GM12892 (cell line): ENCODE results near the gene PYHIN1.

ENCODE experiments used
- DNase-seq: peaks from one replicate; pipeline ENCODE4 v3.0.0; 2011; ENCODE audit not compliant: insufficient read length
- FAIRE-seq: peaks from 2 replicates; lab custom pipeline; 2011; peaks lifted over from hg19 to GRCh38; lab: Jason Lieb, UNC
- POLR2A ChIP-seq: IDR thresholded peaks from 2 replicates; pipeline ENCODE4 v1.6.1; 2011; ENCODE audit warnings: low read depth, low read length, control low read depth
- POLR2AphosphoS5 ChIP-seq: IDR thresholded peaks from 2 replicates; pipeline ENCODE4 v1.6.1; 2011; ENCODE audit warnings: low read depth, low read length, control low read depth
- TAF1 ChIP-seq: IDR thresholded peaks from 2 replicates; pipeline ENCODE4 v1.6.1; 2011; ENCODE audit warnings: low read depth, mild to moderate bottlenecking, control low read depth, low read length, borderline replicate concordance

The PYHIN1 gene

GRCh38 chr1:158945061-158945460 lies 13.7 kb downstream of the PYHIN1 start:
- TF ChIP-seq POLR2A: no peak
- TF ChIP-seq POLR2AphosphoS5: no peak
- no peak for TF ChIP-seq TAF1
- DNase-seq: no peak

GRCh38 chr1:158946785-158947184 lies 15.4 kb downstream of the PYHIN1 start:
- DNase-seq (no peak), FAIRE-seq (no peak)
- TF ChIP-seq POLR2AphosphoS5 (no peak), POLR2A (no peak), TAF1 (no peak)

More at GRCh38 chr1:158945061-158945460, 13.7 kb downstream of the PYHIN1 start:
- no peak for FAIRE-seq

GRCh38 chr1:158951956-158952355 lies 20.6 kb downstream of the PYHIN1 start:
- DNase-seq (peak; percentile 16), FAIRE-seq (no peak)
- no peak for TF ChIP-seq TAF1
- TF ChIP-seq POLR2AphosphoS5: no peak
- TF ChIP-seq POLR2A: no peak

GRCh38 chr1:158952416-158952815 lies 21.1 kb downstream of the PYHIN1 start:
- FAIRE-seq: no peak
- TF ChIP-seq POLR2A (no peak), TAF1 (no peak), POLR2AphosphoS5 (no peak)
- DNase-seq: peak; percentile 6

- TF ChIP-seq TAF1 (no peak), POLR2AphosphoS5 (no peak), POLR2A (no peak)
Observed at GRCh38 chr1:158961178-158961577, 29.8 kb downstream of the PYHIN1 start.

GRCh38 chr1:158962983-158963382 lies 31.6 kb downstream of the PYHIN1 start:
- no peak for FAIRE-seq
- no peak for DNase-seq
- TF ChIP-seq POLR2AphosphoS5: no peak
- TF ChIP-seq POLR2A: no peak
- TF ChIP-seq TAF1: no peak

More at GRCh38 chr1:158961178-158961577, 29.8 kb downstream of the PYHIN1 start:
- no peak for DNase-seq
- FAIRE-seq: no peak

- FAIRE-seq (no peak), DNase-seq (no peak)
- no peak for TF ChIP-seq POLR2A
- TF ChIP-seq POLR2AphosphoS5: no peak
- TF ChIP-seq TAF1: no peak
Observed at GRCh38 chr1:158969166-158969565, 37.8 kb downstream of the PYHIN1 start.

- DNase-seq (no peak), FAIRE-seq (no peak)
- no peak for TF ChIP-seq TAF1
- TF ChIP-seq POLR2AphosphoS5: no peak
- TF ChIP-seq POLR2A: no peak
Observed at GRCh38 chr1:158969855-158970254, 38.5 kb downstream of the PYHIN1 start.

GRCh38 chr1:158972841-158973240 lies 41.5 kb downstream of the PYHIN1 start:
- FAIRE-seq: peak; percentile 21
- DNase-seq: no peak
- TF ChIP-seq TAF1 (no peak), POLR2A (no peak), POLR2AphosphoS5 (no peak)

GRCh38 chr1:158976219-158976618 lies 44.9 kb downstream of the PYHIN1 start:
- no peak for TF ChIP-seq TAF1
- no peak for TF ChIP-seq POLR2AphosphoS5
- TF ChIP-seq POLR2A: no peak
- DNase-seq: no peak
- no peak for FAIRE-seq

GRCh38 chr1:158978730-158979129 lies 47.4 kb downstream of the PYHIN1 start:
- TF ChIP-seq POLR2A: no peak
- TF ChIP-seq POLR2AphosphoS5: no peak
- no peak for TF ChIP-seq TAF1

GRCh38 chr1:158979229-158979628 lies 47.9 kb downstream of the PYHIN1 start:
- DNase-seq: no peak
- no peak for TF ChIP-seq POLR2A
- no peak for TF ChIP-seq TAF1
- TF ChIP-seq POLR2AphosphoS5: no peak
- FAIRE-seq: no peak

More at GRCh38 chr1:158978730-158979129, 47.4 kb downstream of the PYHIN1 start:
- no peak for FAIRE-seq
- DNase-seq: no peak

- FAIRE-seq (no peak), DNase-seq (no peak)
- TF ChIP-seq TAF1 (no peak), POLR2AphosphoS5 (no peak), POLR2A (no peak)
Observed at GRCh38 chr1:158983235-158983634, 51.9 kb downstream of the PYHIN1 start.
